Hepatocyte (in vitro differentiated cells): ENCODE data around the gene HSD17B1. TPM values are rescaled to one million over a fixed set of nuclear protein-coding genes. Genes with fewer than 3 reads are reported as not detected.
A peak's percentile ranks its signal among the peaks of the same experiment; 100 is the strongest.

ENCODE experiments used
- DNase-seq: peaks from one replicate; pipeline ENCODE4 v3.0.0-alpha.2; 2016; ENCODE audit warnings: low spot score
- H2AFZ ChIP-seq: fragments of 200-600 bp; sonication (generic); 2 replicates; pipeline ENCODE4 v1.6.0; 2016; ENCODE audit warnings: antibody characterized with exemption, mild to moderate bottlenecking
- H3K27ac ChIP-seq: fragments of 200-600 bp; sonication (generic); 2 replicates; pipeline ENCODE4 v1.5.1; 2016; ENCODE audit warnings: mild to moderate bottlenecking
- H3K27me3 ChIP-seq: fragments of 200-600 bp; sonication (generic); 2 replicates; pipeline ENCODE4 v1.6.1; 2016
- H3K36me3 ChIP-seq: fragments of 200-600 bp; sonication (generic); replicated peaks from 2 replicates; pipeline ENCODE4 v1.5.1; 2016; ENCODE audit warnings: low read depth; ENCODE audit not compliant: insufficient read depth
- H3K4me1 ChIP-seq: fragments of 200-600 bp; sonication (generic); 2 replicates; pipeline ENCODE4 v1.5.1; 2016; ENCODE audit warnings: mild to moderate bottlenecking, moderate library complexity; ENCODE audit not compliant: insufficient read depth
- H3K4me2 ChIP-seq: fragments of 200-600 bp; sonication (generic); 2 replicates; pipeline ENCODE4 v1.6.0; 2016
- H3K4me3 ChIP-seq: fragments of 200-600 bp; sonication (generic); 2 replicates; pipeline ENCODE4 v1.5.1; 2016; ENCODE audit warnings: mild to moderate bottlenecking
- H3K79me2 ChIP-seq: fragments of 200-600 bp; sonication (generic); 2 replicates; pipeline ENCODE4 v1.6.0; 2017; ENCODE audit warnings: mild to moderate bottlenecking
- H3K9me2 ChIP-seq: fragments of 200-600 bp; sonication (generic); replicated peaks from 2 replicates; pipeline ENCODE4 v1.6.0; 2017; ENCODE audit warnings: mild to moderate bottlenecking; ENCODE audit not compliant: insufficient read depth
- H3K9me3 ChIP-seq: fragments of 200-600 bp; sonication (generic); 2 replicates; pipeline ENCODE4 v1.5.1; 2016; ENCODE audit warnings: low read depth, mild to moderate bottlenecking
- H4K20me1 ChIP-seq: fragments of 200-600 bp; sonication (generic); 2 replicates; pipeline ENCODE4 v1.6.0; 2016; ENCODE audit warnings: mild to moderate bottlenecking; ENCODE audit not compliant: insufficient read depth, poor library complexity, severe bottlenecking
- EZH2 ChIP-seq: fragments of 200-600 bp; sonication (generic); IDR thresholded peaks from 2 replicates; pipeline ENCODE4 v1.6.1; 2016; ENCODE audit warnings: antibody characterized with exemption, mild to moderate bottlenecking, borderline replicate concordance
- EZH2phosphoT487 ChIP-seq: fragments of 200-600 bp; sonication (generic); IDR thresholded peaks from one replicate; pipeline ENCODE4 v1.6.1; 2018; ENCODE audit warnings: antibody characterized with exemption, mild to moderate bottlenecking, low read depth, moderate library complexity; ENCODE audit not compliant: unreplicated experiment, severe bottlenecking
- WGBS: methylation state at CpG from one replicate; pipeline ENCODE4 v1.1.6; 2016; ENCODE audit warnings: low lambda C conversion rate; ENCODE audit errors: missing lambda C conversion rate; 5-methylcytosine and 5-hydroxymethylcytosine counted together
- polyA plus RNA-seq: library from polyadenylated mRNA; unstranded; fragments of >200 nt; fragmentation: Nextera tagmentation; extraction: Ambion mirVana; gene quantifications from 2 replicates; pipeline ENCODE4 v1.2.1, GENCODE V29; 2016
- total RNA-seq: library from RNA; depleted of rRNA; stranded (reverse); fragments of >200 nt; gene quantifications from 2 replicates; pipeline ENCODE4 v1.2.3, GENCODE V29; 2014
- TF ChIP-seq, protein P1 (sequence below): fragments of 200-600 bp; sonication (generic); IDR thresholded peaks from 2 replicates; pipeline ENCODE4 v1.5.1; 2016; ENCODE audit warnings: antibody characterized with exemption, mild to moderate bottlenecking; ENCODE audit not compliant: poor library complexity

Gene HSD17B1
- total and polyA plus RNA-seq, 2 experiments from 2014 or later = 2.7 to 6.6 TPM

DNA sequence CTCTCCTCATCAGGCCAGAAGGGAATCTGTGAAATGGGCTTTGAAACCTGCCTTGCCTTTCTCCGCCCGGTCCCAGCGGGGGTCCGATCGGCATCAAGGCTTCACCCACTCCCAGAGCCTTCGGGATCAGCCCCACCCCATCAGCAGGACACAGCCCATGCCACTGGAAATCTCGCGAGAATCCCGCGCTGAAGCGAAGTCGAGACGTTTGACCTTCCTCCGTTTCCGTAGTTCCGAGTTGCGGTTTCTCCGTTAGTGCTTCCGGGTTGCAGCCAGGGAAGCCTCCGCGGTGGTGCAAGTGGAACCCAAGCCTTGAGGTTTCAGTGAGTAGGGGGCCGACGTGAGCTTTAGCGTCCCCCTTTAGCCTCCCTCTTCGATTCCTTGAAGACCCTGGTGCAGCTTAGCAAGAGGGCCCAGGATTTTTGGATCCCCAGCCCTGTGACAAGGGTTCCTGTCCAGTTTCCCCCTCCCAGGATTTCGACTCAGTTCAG is 9.2 kb downstream of the HSD17B1 start, which contains the start of gene COASY:
TSS of gene COASY (plus strand) at position 252 of the 491 bp plus-strand sequence. CDS start 475 bp downstream, outside the sequence.
- Histone ChIP-seq H4K20me1 (no peaks in the 10 kb centered on the region), H3K9me3 (no peaks in the 10 kb centered on the region), H3K27me3 (no peaks in the 10 kb centered on the region), H3K27ac (peak within 1 kb of the TSS; percentile 95), H3K4me2 (peak within 1 kb of the TSS; percentile 87), H2AFZ (peak within 1 kb of the TSS; percentile 89), H3K4me3 (peak within 1 kb of the TSS; percentile 45), H3K79me2 (peaks cover 29% of the 10 kb centered on the region), H3K36me3 (no peaks in the 10 kb centered on the region), H3K4me1 (peaks cover 19% of the 10 kb centered on the region), H3K9me2 (no peaks in the 10 kb centered on the region)
- TF ChIP-seq EZH2phosphoT487 (no peak), EZH2 (no peak)
- TF ChIP-seq, protein P1, sequence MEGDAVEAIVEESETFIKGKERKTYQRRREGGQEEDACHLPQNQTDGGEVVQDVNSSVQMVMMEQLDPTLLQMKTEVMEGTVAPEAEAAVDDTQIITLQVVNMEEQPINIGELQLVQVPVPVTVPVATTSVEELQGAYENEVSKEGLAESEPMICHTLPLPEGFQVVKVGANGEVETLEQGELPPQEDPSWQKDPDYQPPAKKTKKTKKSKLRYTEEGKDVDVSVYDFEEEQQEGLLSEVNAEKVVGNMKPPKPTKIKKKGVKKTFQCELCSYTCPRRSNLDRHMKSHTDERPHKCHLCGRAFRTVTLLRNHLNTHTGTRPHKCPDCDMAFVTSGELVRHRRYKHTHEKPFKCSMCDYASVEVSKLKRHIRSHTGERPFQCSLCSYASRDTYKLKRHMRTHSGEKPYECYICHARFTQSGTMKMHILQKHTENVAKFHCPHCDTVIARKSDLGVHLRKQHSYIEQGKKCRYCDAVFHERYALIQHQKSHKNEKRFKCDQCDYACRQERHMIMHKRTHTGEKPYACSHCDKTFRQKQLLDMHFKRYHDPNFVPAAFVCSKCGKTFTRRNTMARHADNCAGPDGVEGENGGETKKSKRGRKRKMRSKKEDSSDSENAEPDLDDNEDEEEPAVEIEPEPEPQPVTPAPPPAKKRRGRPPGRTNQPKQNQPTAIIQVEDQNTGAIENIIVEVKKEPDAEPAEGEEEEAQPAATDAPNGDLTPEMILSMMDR = no peak
- DNase-seq = peak; percentile 97
- 4% methylated on average over 26 of the region's 26 CpGs for WGBS

DNA sequence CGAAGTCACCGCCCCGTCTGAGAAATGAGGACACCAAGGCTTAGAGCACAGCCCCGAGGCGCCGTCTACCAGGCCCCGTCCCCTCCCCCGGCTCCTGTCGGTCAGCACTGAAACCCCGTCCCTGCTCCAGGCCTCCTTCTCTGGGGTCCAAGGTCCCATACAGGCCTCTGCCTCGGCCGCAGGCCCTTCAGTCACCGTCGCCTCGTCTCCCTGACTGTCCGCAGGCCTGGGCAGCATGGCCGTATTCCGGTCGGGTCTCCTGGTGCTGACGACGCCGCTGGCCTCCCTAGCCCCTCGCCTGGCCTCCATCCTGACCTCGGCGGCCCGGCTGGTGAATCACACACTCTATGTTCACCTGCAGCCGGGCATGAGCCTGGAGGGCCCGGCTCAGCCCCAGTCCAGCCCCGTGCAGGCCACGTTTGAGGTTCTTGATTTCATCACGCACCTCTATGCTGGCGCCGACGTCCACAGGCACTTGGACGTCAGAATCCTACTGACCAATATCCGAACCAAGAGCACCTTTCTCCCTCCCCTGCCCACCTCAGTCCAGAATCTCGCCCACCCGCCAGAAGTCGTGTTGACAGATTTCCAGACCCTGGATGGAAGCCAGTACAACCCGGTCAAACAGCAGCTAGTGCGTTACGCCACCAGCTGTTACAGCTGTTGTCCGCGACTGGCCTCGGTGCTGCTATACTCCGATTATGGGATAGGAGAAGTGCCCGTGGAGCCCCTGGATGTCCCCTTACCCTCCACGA is 9.8 kb downstream of the HSD17B1 start:
- no peaks in the 10 kb centered on the region for H3K36me3 ChIP-seq
- H3K9me3 ChIP-seq = no peaks in the 10 kb centered on the region
- TF ChIP-seq, protein P1 = no peak
- TF ChIP-seq EZH2phosphoT487 (no peak), EZH2 (no peak)
- DNase-seq = peak; percentile 68
- no peak overlapping the region for H2AFZ ChIP-seq
- peak overlapping the region; percentile 95 for H3K27ac ChIP-seq
- H3K4me2 ChIP-seq = peak overlapping the region; percentile 87
- H3K4me1 ChIP-seq = peaks cover 19% of the 10 kb centered on the region
- H3K27me3 ChIP-seq = no peaks in the 10 kb centered on the region
- 26% methylated on average over 43 of the region's 48 CpGs for WGBS
- peak overlapping the region; percentile 45 for H3K4me3 ChIP-seq
- no peaks in the 10 kb centered on the region for H3K9me2 ChIP-seq
- no peaks in the 10 kb centered on the region for H4K20me1 ChIP-seq
- peaks cover 35% of the 10 kb centered on the region for H3K79me2 ChIP-seq

DNA sequence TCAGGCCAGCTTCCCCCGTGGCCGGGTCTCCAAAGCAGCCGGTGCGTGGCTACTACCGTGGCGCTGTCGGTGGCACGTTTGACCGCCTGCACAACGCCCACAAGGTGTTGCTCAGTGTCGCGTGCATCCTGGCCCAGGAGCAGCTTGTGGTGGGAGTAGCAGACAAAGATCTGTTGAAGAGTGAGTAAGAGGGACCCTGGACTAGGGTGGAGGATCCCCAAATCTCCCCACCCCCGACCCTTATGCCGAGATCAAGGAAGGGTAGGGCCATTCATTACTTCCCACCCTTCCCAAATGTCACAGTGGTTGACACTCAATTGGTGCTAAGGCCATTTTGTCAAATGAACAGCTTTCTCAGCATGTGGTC is 10.4 kb downstream of the HSD17B1 start:
- no peaks in the 10 kb centered on the region for H3K36me3 ChIP-seq
- H3K27me3 ChIP-seq = no peaks in the 10 kb centered on the region
- peaks cover 19% of the 10 kb centered on the region for H3K4me1 ChIP-seq
- peaks cover 41% of the 10 kb centered on the region for H3K79me2 ChIP-seq
- peak overlapping the region; percentile 87 for H3K4me2 ChIP-seq
- 91% methylated on average over 14 of the region's 14 CpGs for WGBS
- H3K9me3 ChIP-seq = no peaks in the 10 kb centered on the region
- H3K9me2 ChIP-seq = no peaks in the 10 kb centered on the region
- peak overlapping the region; percentile 45 for H3K4me3 ChIP-seq
- H4K20me1 ChIP-seq = no peaks in the 10 kb centered on the region
- no peak overlapping the region for H2AFZ ChIP-seq
- H3K27ac ChIP-seq = peak overlapping the region; percentile 95
- no peak for DNase-seq
- TF ChIP-seq, protein P1 = no peak
- no peak for TF ChIP-seq EZH2
- no peak for TF ChIP-seq EZH2phosphoT487
